Measurements from ENCODE around the gene MEGF11. TPM values are rescaled to one million over a fixed set of nuclear protein-coding genes. Genes with fewer than 3 reads are reported as not detected.
"Not testable (repeated sequence)": the region's sequence is repeated elsewhere in the genome, so short reads cannot be mapped to it uniquely, and the experiment has no call there.

The MEGF11 gene
- total RNA-seq, 1 donor from 2014 or later = 0.06 TPM

DNA sequence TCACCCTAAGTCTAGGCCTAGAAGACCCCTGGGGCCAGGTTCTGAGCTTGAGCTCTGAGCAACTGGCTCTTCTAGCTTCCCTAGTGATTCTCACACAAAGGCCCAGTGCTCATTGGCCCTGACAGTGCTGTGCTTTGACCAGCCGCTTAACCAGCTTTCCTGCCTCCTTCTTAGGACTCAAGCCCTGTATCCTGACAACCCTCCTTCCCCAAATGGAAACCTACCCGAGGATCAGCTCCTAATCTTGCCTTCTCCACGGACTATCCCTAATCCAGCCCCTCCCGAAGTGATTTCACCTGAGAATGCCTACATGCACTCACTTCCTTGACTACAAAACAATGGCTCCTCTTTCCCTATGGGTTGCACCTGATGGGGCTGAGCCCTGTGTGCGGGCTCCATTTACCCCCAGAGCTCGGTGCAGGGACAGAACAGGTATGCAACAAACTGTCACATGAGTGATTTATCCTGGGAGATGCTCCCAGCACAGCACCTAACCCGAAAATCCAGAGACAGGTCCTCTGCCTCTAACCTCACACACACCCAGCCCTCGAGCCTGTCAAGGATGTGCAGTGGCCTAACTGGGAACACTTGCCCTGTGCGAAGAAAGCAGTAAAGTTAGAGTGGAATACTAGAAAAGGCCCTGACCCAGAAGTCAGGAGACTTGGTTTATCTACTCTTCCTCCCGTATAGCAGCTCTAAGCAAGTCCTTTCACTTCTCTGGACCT lies 2.3 kb downstream of the MEGF11 start:
- Histone ChIP-seq H3F3A (ENCODE audit: low read depth) (peaks cover 17% of the 10 kb centered on the region), H3K4me2 (peak overlapping the region; percentile 100), H3K4me3 (peak overlapping the region; percentile 75), H3K9me3 (ENCODE audit: low read depth) (no peaks in the 10 kb centered on the region), H3K79me2 (ENCODE audit: low read depth) (no peaks in the 10 kb centered on the region), H3K36me3 (no peaks in the 10 kb centered on the region), H3K27ac (no peak overlapping the region), H3K9ac (no peak overlapping the region), H4K20me1 (ENCODE audit: low read depth) (peaks cover 16% of the 10 kb centered on the region), H2AFZ (replicated peaks) (peak overlapping the region; percentile 93), H3K4me1 (peaks cover 17% of the 10 kb centered on the region), H3K27me3 (peaks cover 82% of the 10 kb centered on the region)
- peaks cover 33% of the 10 kb centered on the region for H3K4me1 Mint-ChIP-seq
- TF ChIP-seq CTCF (IDR thresholded peaks at IDR 0.05) = no peak
- no peak for TF ChIP-seq EZH2 (IDR thresholded peaks at IDR 0.05)
- no peak for TF ChIP-seq EZH2phosphoT487 (IDR thresholded peaks at IDR 0.05)
- DNase-seq (ENCODE audit: low spot score) = peak; percentile 41
- H3K36me3 Mint-ChIP-seq = no peaks in the 10 kb centered on the region
- no peaks in the 10 kb centered on the region for H3K9me3 Mint-ChIP-seq
- peak overlapping the region; percentile 78 for H3K4me3 Mint-ChIP-seq
- no peak overlapping the region for H3K27ac Mint-ChIP-seq
- H3K27me3 Mint-ChIP-seq (ENCODE audit: insufficient read depth, low read depth) = peaks cover 39% of the 10 kb centered on the region

- DNase-seq (ENCODE audit: low spot score) = no peak
- Histone ChIP-seq H4K20me1 (ENCODE audit: low read depth) (peaks cover 10% of the 10 kb centered on the region), H3K4me1 (peaks cover 17% of the 10 kb centered on the region), H3K9ac (no peak overlapping the region), H3K9me3 (ENCODE audit: low read depth) (no peaks in the 10 kb centered on the region), H3F3A (ENCODE audit: low read depth) (peaks cover 17% of the 10 kb centered on the region), H3K27me3 (peaks cover 67% of the 10 kb centered on the region), H2AFZ (replicated peaks) (no peak overlapping the region), H3K4me2 (no peak overlapping the region), H3K27ac (no peak overlapping the region), H3K79me2 (ENCODE audit: low read depth) (no peaks in the 10 kb centered on the region), H3K4me3 (no peak overlapping the region), H3K36me3 (no peaks in the 10 kb centered on the region)
- H3K4me1 Mint-ChIP-seq = peaks cover 33% of the 10 kb centered on the region
- no peaks in the 10 kb centered on the region for H3K9me3 Mint-ChIP-seq
- no peak overlapping the region for H3K27ac Mint-ChIP-seq
- TF ChIP-seq EZH2 (IDR thresholded peaks at IDR 0.05) (no peak), CTCF (IDR thresholded peaks at IDR 0.05) (no peak), EZH2phosphoT487 (IDR thresholded peaks at IDR 0.05) (no peak)
- H3K4me3 Mint-ChIP-seq = peak overlapping the region; percentile 60
- H3K27me3 Mint-ChIP-seq (ENCODE audit: insufficient read depth, low read depth) = peaks cover 24% of the 10 kb centered on the region
- H3K36me3 Mint-ChIP-seq = no peaks in the 10 kb centered on the region
These were observed 3.9 kb downstream of the MEGF11 start for GRCh38 chr15:66249605-66250174.

GRCh38 chr15:66246937-66247336 lies 6.6 kb downstream of the MEGF11 start:
- Mint-ChIP-seq H3K9me3 (no peaks in the 10 kb centered on the region), H3K36me3 (no peaks in the 10 kb centered on the region), H3K4me3 (no peak overlapping the region), H3K27me3 (ENCODE audit: insufficient read depth, low read depth) (peaks cover 13% of the 10 kb centered on the region), H3K4me1 (peaks cover 24% of the 10 kb centered on the region), H3K27ac (no peak overlapping the region)
- TF ChIP-seq EZH2 (IDR thresholded peaks at IDR 0.05) = no peak
- no peak for TF ChIP-seq EZH2phosphoT487 (IDR thresholded peaks at IDR 0.05)
- no peak for TF ChIP-seq CTCF (IDR thresholded peaks at IDR 0.05)
- Histone ChIP-seq H2AFZ (replicated peaks) (no peak overlapping the region), H3K9ac (no peak overlapping the region), H3K79me2 (ENCODE audit: low read depth) (no peaks in the 10 kb centered on the region), H3K27me3 (peaks cover 39% of the 10 kb centered on the region), H3K27ac (no peak overlapping the region), H3K9me3 (ENCODE audit: low read depth) (no peaks in the 10 kb centered on the region), H4K20me1 (ENCODE audit: low read depth) (no peaks in the 10 kb centered on the region), H3K4me2 (no peak overlapping the region), H3K4me1 (peaks cover 9% of the 10 kb centered on the region), H3F3A (ENCODE audit: low read depth) (peaks cover 16% of the 10 kb centered on the region), H3K4me3 (no peak overlapping the region), H3K36me3 (no peaks in the 10 kb centered on the region)
- no peak for DNase-seq (ENCODE audit: low spot score)

- not testable (repeated sequence) for H2AFZ ChIP-seq (replicated peaks); H3K36me3 Mint-ChIP-seq; DNase-seq (ENCODE audit: low spot score); H3K27ac ChIP-seq; H4K20me1 ChIP-seq (ENCODE audit: low read depth); H3K27me3 Mint-ChIP-seq (ENCODE audit: insufficient read depth, low read depth); H3K4me1 ChIP-seq; H3K27ac Mint-ChIP-seq; H3F3A ChIP-seq (ENCODE audit: low read depth); H3K36me3 ChIP-seq; H3K4me3 Mint-ChIP-seq; H3K79me2 ChIP-seq (ENCODE audit: low read depth); H3K4me2 ChIP-seq; H3K9me3 ChIP-seq (ENCODE audit: low read depth); H3K9ac ChIP-seq; H3K9me3 Mint-ChIP-seq; H3K4me3 ChIP-seq
- H3K27me3 ChIP-seq = peaks cover 28% of the 10 kb centered on the region
- H3K4me1 Mint-ChIP-seq = peaks cover 16% of the 10 kb centered on the region
These were observed 7.7 kb downstream of the MEGF11 start for GRCh38 chr15:66245832-66246231.

All from neural progenitor cell (in vitro differentiated cells).